Measurements from ENCODE around the gene KCNQ1. TPM values are rescaled to one million over a fixed set of nuclear protein-coding genes. Genes with fewer than 3 reads are reported as not detected.
A peak's percentile ranks its signal among the peaks of the same experiment; 100 is the strongest.

The KCNQ1 gene
- total RNA-seq, 1 donor from 2014 or later, result 1.6 TPM

GRCh38 chr11:2774173-2775082, 329.6 kb downstream of the KCNQ1 start:
- no peak for TF ChIP-seq CTCF (IDR thresholded peaks at IDR 0.05; ENCODE audit: insufficient read depth, low read length, severe bottlenecking)
- Histone ChIP-seq H3K27me3 (ENCODE audit: control insufficient read depth, insufficient read depth, low read length) (peaks cover 3% of the 10 kb centered on the region), H3K36me3 (ENCODE audit: control insufficient read depth, insufficient read depth, low read length) (no peaks in the 10 kb centered on the region), H3K4me3 (ENCODE audit: low read depth, low read length) (no peak overlapping the region)
- FAIRE-seq (no peak), DNase-seq (ENCODE audit: low read depth) (no peak)

GRCh38 chr11:2775083-2775625, 330.3 kb downstream of the KCNQ1 start:
- no peak for TF ChIP-seq CTCF (IDR thresholded peaks at IDR 0.05; ENCODE audit: insufficient read depth, low read length, severe bottlenecking)
- FAIRE-seq, result no peak
- no peak for DNase-seq (ENCODE audit: low read depth)
- peaks cover 3% of the 10 kb centered on the region for H3K27me3 ChIP-seq (ENCODE audit: control insufficient read depth, insufficient read depth, low read length)
- H3K36me3 ChIP-seq (ENCODE audit: control insufficient read depth, insufficient read depth, low read length), result no peaks in the 10 kb centered on the region
- H3K4me3 ChIP-seq (ENCODE audit: low read depth, low read length), result no peak overlapping the region

- no peak overlapping the region for H3K4me3 ChIP-seq (ENCODE audit: low read depth, low read length)
- no peak for DNase-seq (ENCODE audit: low read depth)
- H3K36me3 ChIP-seq (ENCODE audit: control insufficient read depth, insufficient read depth, low read length), result no peaks in the 10 kb centered on the region
- H3K27me3 ChIP-seq (ENCODE audit: control insufficient read depth, insufficient read depth, low read length), result peaks cover 3% of the 10 kb centered on the region
- peak; percentile 50 for FAIRE-seq
- no peak for TF ChIP-seq CTCF (IDR thresholded peaks at IDR 0.05; ENCODE audit: insufficient read depth, low read length, severe bottlenecking)
These were observed 331.0 kb downstream of the KCNQ1 start for GRCh38 chr11:2775626-2776350.

GRCh38 chr11:2776351-2777061, 331.7 kb downstream of the KCNQ1 start:
- Histone ChIP-seq H3K36me3 (ENCODE audit: control insufficient read depth, insufficient read depth, low read length) (no peaks in the 10 kb centered on the region), H3K4me3 (ENCODE audit: low read depth, low read length) (no peak overlapping the region), H3K27me3 (ENCODE audit: control insufficient read depth, insufficient read depth, low read length) (peaks cover 3% of the 10 kb centered on the region)
- FAIRE-seq, result no peak
- DNase-seq (ENCODE audit: low read depth), result no peak
- no peak for TF ChIP-seq CTCF (IDR thresholded peaks at IDR 0.05; ENCODE audit: insufficient read depth, low read length, severe bottlenecking)

GRCh38 chr11:2777386-2777785, 332.6 kb downstream of the KCNQ1 start:
- H3K36me3 ChIP-seq (ENCODE audit: control insufficient read depth, insufficient read depth, low read length), result no peaks in the 10 kb centered on the region
- FAIRE-seq, result no peak
- no peak overlapping the region for H3K4me3 ChIP-seq (ENCODE audit: low read depth, low read length)
- peak; percentile 28 for DNase-seq (ENCODE audit: low read depth)
- TF ChIP-seq CTCF (IDR thresholded peaks at IDR 0.05; ENCODE audit: insufficient read depth, low read length, severe bottlenecking), result no peak
- peaks cover 2% of the 10 kb centered on the region for H3K27me3 ChIP-seq (ENCODE audit: control insufficient read depth, insufficient read depth, low read length)

All from bronchial epithelial cell (primary cell).